T47D (cell line): Measurements from ENCODE around the gene PCED1B.
A peak's percentile ranks its signal among the peaks of the same experiment; 100 is the strongest.

Experiments
- DNase-seq, 2 experiments: peaks; one replicate each; pipeline versions ENCODE4 v3.0.0 to v3.0.0-alpha.2; 2011 to 2012; ENCODE audit warnings: low read depth in 1 of 2, low spot score in 1 of 2
- JUND ChIP-seq: IDR thresholded peaks from 2 replicates; pipeline ENCODE4 v1.6.1; 2012; ENCODE audit warnings: low read depth
- in situ Hi-C: cut with HindIII; loops from 2 replicates; pipeline ENCODE4 v1.10.0; 2016; ENCODE audit warnings: low sequenced_read_pairs, low pct_unique_long_range_greater_than_20kb

PCED1B gene

DNA sequence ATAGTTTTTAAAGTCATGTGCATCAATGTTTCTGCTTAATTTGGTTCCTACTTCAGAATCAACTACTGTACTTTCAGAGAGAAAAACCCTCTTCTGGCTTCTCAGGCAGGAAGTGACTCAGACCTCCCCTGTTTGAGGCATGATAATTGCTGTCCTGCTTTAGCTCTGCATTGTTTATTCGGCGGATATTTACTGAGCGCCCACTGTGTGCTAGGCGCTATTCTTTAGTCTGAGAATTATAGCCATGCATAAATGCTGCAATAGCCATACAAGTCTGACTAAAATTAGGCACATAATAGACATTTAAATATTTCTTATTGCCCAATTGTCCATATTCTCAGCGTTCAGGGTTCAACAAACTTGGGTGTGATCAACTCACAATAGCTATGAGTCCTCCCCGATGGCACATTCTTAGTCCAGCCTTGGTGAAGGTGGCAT is 6.4 kb downstream of the PCED1B start:
- TF ChIP-seq JUND: no peak
- in situ Hi-C loops: no loop called here
- DNase-seq: no peak

DNA sequence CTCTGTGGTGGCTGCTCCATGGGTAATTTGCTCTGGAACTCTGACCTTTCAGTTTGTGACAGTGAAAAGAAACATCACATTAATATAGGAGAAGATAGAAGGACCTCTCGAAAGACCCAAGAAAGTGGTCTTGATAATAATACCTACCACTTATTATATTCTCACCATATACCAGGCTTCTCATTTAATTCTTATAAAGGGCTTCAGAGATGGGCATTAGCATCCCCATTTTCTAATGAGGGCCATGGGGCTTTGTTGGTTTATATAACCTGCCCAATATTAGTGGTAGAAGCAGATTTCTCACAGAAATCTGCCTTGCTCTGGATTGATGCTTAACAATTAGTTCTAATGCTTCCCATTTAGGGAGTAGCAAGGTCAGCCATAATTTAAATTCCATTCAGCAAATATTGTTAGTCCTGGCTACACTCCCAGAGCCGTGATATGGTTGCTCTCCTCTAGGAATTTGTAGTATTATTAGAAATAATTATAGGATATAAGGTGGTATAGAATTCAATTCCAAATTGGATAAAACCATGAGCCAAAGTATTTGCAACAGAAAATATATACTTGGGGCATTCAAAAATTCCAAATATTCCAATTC is 7.8 kb downstream of the PCED1B start:
- in situ Hi-C loops: no loop called here
- DNase-seq: no peak

GRCh38 chr12:47088021-47088944 is 8.9 kb downstream of the PCED1B start:
- DNase-seq: peak in 1 of 2 experiments; percentile 42
- in situ Hi-C loops: no loop called here
- no peak for TF ChIP-seq JUND

More for the DNA sequence above, 7.8 kb downstream of the PCED1B start:
- no peak for TF ChIP-seq JUND

DNA sequence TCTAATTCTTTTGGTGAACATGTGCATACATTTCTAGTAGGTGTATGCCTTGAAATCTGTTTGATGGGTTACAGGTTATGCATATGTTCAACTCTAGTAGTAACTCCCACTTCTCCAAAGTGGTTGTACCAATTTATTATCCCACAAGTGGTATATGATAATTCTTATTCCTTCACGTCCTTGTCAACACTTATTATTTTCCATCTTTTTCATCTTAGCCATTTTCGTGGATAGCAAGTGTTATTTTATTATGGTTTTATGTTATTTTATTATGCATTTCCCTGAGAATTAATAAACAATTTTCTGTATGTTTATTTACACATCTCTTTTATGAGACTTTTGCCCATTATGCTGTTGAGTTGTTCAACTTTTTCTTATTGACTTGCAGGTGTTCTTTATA is 11.6 kb downstream of the PCED1B start:
- no peak for TF ChIP-seq JUND
- in situ Hi-C loops: no loop called here
- DNase-seq: no peak

DNA sequence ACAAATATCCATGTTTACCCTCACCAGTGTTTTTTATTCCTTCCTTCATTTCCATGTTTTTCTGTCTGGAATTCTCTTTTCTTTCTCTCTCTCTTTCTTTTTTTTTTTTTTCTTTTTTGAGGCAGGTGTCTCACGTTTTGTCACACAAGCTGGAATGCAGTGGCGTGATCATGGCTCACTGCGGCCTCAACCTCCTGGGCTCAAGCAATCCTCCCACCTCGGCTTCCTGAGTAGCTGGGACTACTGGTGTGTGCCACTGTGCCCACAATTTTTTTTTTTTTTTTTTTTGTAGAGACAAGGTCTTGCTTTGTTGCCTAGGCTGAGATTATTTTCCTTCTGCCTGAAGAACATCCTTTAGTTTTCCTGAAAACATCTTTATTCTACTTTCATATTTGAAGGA is 15.4 kb downstream of the PCED1B start:
- TF ChIP-seq JUND: no peak
- DNase-seq: no peak
- in situ Hi-C loops: no loop called here

GRCh38 chr12:47095446-47096236 is 16.2 kb downstream of the PCED1B start:
- DNase-seq: no peak
- TF ChIP-seq JUND: no peak
- in situ Hi-C loops: no loop called here

GRCh38 chr12:47097276-47097896 is 18.0 kb downstream of the PCED1B start:
- peak; percentile 68; the same call in 1 of the 2 replicates for TF ChIP-seq JUND
- peak in 1 of 2 experiments; percentile 85 for DNase-seq
- in situ Hi-C loops: no loop called here

DNA sequence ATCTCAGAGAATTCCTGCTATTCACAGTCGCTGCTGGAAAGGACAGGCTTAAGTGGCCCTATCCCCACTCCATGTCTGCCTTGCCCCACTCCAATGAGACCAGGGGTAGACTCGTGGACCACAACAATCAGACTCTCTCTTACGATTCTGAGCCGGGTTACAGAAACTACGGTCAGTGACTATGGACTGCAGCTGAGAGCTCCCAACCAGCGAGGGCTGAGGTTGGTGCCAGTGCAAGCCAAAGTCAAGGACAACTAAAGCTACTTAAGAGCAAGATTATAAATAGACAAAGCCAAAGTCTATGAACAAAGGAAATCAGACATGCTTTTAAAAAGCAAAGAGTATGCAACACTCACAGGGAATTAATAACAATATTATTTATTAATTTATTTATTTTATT is 18.7 kb downstream of the PCED1B start:
- no peak for DNase-seq
- TF ChIP-seq JUND: no peak
- in situ Hi-C loops: no loop called here

- DNase-seq: no peak
- no peak for TF ChIP-seq JUND
- in situ Hi-C loops: no loop called here
Observed at GRCh38 chr12:47099610-47100009, 20.2 kb downstream of the PCED1B start.

- no peak for TF ChIP-seq JUND
- no peak for DNase-seq
- in situ Hi-C loops: no loop called here
Observed at GRCh38 chr12:47100160-47100559, 20.7 kb downstream of the PCED1B start.

DNA sequence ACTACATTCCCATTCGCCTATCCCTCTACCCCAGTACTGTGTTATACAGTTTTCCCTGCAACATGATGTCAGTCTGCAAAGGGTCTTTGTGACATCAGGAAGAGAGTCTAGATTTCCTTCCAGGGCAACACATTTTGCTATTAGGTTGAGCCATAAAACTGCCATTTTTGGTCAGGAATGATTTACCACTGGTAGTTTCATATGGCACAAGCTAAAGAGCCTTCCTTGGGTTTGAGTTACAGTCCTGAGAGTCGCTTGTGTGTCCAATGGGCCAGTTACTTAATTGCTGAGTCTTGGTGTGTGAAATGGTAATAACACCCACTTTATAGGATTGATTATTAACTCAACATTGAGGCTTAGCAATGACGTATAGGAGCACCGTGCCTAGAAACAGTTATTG is 23.0 kb downstream of the PCED1B start:
- no peak for DNase-seq
- in situ Hi-C loops: no loop called here
- TF ChIP-seq JUND: no peak
